Effector memory CD8-positive, alpha-beta T cell (primary cell): ENCODE measurements around the gene VPS37B.
"Not testable (repeated sequence)": the region's sequence is repeated elsewhere in the genome, so short reads cannot be mapped to it uniquely, and the experiment has no call there.

Experiments
- ATAC-seq: fragments of 150-1000 bp; cut with Tn5 transposase; replicated peaks from 2 replicates; pipeline ENCODE4 v1.10.0; 2021; ENCODE audit warnings: mild to moderate bottlenecking, moderate library complexity
- DNase-seq, 3 experiments: peaks; one replicate each; pipeline ENCODE4 v3.0.0; 2021
- H3K27ac Mint-ChIP-seq, 2 donors: one replicate each; pipeline ENCODE4 v1.8.0; 2022; ENCODE audit warnings: mild to moderate bottlenecking in 2 of 2, mixed read lengths in 2 of 2, moderate library complexity in 2 of 2
- H3K27me3 Mint-ChIP-seq, 2 donors: one replicate each; pipeline ENCODE4 v1.8.0; 2022; ENCODE audit warnings: mixed read lengths in 2 of 2
- H3K36me3 Mint-ChIP-seq: one replicate; pipeline ENCODE4 v1.8.0; 2022; ENCODE audit warnings: mild to moderate bottlenecking, moderate library complexity, mixed read lengths; ENCODE audit not compliant: insufficient read depth
- H3K4me1 Mint-ChIP-seq, 2 donors: one replicate each; pipeline ENCODE4 v1.8.0; 2022; ENCODE audit warnings: low read depth in 2 of 2, mixed read lengths in 2 of 2
- H3K4me3 Mint-ChIP-seq, 2 donors: one replicate each; pipeline ENCODE4 v1.8.0; 2022; ENCODE audit warnings: mild to moderate bottlenecking in 2 of 2, mixed read lengths in 2 of 2, moderate library complexity in 2 of 2
- H3K9me3 Mint-ChIP-seq, 2 donors: one replicate each; pipeline ENCODE4 v1.8.0; 2022; ENCODE audit warnings: mixed read lengths in 2 of 2

The VPS37B gene

DNA sequence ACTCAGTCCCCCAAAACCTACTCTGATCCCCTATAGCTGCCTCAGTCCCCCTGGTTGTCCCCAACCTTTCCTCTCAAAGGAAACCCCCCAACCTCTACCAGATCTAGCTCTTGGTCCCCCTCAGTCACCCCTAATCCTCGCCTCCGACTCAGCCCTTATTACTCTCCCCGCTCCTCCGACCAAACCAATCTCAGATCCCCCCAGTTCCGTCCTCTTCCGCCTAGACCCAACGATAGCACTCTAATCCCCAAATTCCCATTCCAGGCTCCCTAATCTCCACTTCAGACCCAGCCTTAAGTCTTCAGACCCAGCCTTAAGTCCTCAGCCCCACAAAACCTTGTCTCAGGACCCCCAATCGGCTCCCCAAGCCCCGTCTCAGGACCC lies 612 bp downstream of the VPS37B start:
- H3K4me3 Mint-ChIP-seq = peak overlapping the region; percentile 95 to 96
- no peak for DNase-seq
- H3K4me1 Mint-ChIP-seq = peaks cover 59 to 86% of the 10 kb centered on the region in 2 donors
- H3K27ac Mint-ChIP-seq = peak overlapping the region; percentile 99
- no peaks in the 10 kb centered on the region for H3K27me3 Mint-ChIP-seq
- H3K36me3 Mint-ChIP-seq = peaks cover 40% of the 10 kb centered on the region
- peaks cover 0 to 8% of the 10 kb centered on the region in 2 donors for H3K9me3 Mint-ChIP-seq
- no peak for ATAC-seq

DNA sequence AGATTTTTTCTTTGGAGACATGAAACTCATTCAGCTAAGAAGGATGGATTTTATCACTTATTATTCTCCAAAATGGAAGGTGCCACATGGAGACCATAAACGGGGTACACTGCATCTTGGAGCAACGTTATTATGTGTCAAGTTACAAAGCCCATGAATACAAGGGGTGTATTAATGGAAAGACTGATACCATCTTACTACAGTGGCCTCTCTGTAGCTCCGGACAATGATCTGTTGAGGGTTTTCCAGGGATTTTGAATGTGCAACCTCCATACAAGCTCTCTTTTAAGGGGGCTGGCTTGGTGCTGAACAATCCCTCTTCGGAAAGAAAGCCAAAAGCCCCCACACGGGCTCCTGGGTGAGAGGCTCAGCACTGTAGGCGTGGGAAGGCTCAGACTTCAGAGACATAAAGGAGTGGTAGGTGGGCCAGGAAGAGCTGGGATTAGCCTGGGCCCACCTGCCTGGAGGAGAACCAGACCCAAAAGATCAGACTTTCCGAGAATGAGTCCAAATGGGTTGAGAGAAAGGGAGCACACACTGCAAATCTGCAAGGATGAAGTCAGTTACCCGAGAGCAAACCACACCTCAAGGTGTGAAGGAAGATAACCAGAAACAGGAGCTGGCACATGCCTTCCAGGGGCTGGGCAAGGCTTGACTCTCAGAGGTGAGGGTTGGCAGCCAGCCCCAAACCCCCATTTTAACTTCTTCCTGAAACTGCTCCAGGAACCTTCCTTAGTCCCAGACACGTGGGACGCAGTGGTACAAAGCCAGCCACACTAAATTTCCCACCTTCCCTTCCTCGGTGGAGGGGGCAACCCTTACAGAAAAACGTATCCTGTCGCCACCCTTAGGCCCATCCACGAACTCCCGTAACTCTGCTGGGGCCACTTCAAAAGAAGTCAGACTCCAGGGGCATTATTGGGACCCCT lies 1.5 kb downstream of the VPS37B start:
- no peaks in the 10 kb centered on the region for H3K27me3 Mint-ChIP-seq
- ATAC-seq (peak; percentile 38), DNase-seq (peak in 2 of 3 experiments; percentile 29 to 41)
- H3K4me1 Mint-ChIP-seq = peaks cover 59 to 85% of the 10 kb centered on the region in 2 donors
- H3K36me3 Mint-ChIP-seq = peaks cover 46% of the 10 kb centered on the region
- peak overlapping the region; percentile 95 to 96 for H3K4me3 Mint-ChIP-seq
- H3K27ac Mint-ChIP-seq = peak overlapping the region; percentile 99
- H3K9me3 Mint-ChIP-seq = peaks cover 0 to 8% of the 10 kb centered on the region in 2 donors

DNA sequence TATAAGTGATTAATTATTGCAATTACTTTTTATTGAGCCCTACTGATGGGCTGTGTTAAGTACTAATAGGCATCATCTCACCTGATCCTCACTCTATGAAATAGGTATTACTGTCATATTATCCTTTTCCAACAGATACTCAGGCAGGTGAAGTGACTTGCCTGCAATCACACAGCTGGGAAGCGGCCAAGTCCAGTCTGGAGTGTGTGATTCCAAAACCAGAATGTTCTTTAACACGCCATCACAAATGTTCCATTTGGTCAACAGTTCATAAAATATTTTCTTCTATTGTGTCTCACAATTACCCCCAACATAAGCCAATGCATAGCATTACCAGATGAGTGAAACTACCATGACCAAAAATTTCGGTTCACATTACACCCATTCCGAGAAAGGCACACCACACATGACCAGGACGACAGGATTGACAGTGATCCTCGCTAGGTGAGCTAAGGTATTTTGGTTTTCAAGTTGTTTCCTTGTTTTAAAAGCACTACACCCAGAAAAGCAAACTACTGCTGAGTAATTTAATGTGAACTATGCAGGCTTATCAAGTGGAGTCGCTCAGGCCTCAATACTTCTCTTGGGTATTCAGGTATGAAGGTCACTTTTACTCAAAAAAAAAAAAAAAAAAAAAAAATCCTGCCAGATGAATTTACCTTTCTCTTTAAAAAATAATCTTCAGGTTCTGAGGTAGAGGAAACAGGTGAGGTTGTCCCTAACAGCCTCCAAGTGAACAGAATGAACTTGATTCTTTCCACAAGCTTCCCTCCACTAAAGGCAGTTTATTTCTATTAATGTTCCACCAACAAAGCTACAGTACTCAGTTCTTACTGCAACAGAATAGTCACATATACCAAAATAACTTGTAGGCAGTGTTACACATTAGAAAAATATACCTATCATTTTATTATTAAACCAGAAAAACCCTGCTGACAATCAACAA lies 2.4 kb downstream of the VPS37B start:
- no peak for ATAC-seq
- H3K9me3 Mint-ChIP-seq = peaks cover 0 to 8% of the 10 kb centered on the region in 2 donors
- no peak for DNase-seq
- no peaks in the 10 kb centered on the region for H3K27me3 Mint-ChIP-seq
- H3K4me1 Mint-ChIP-seq = peaks cover 61 to 84% of the 10 kb centered on the region in 2 donors
- H3K27ac Mint-ChIP-seq = peak overlapping the region; percentile 99
- H3K4me3 Mint-ChIP-seq = peak overlapping the region; percentile 95 to 96
- peaks cover 54% of the 10 kb centered on the region for H3K36me3 Mint-ChIP-seq

DNA sequence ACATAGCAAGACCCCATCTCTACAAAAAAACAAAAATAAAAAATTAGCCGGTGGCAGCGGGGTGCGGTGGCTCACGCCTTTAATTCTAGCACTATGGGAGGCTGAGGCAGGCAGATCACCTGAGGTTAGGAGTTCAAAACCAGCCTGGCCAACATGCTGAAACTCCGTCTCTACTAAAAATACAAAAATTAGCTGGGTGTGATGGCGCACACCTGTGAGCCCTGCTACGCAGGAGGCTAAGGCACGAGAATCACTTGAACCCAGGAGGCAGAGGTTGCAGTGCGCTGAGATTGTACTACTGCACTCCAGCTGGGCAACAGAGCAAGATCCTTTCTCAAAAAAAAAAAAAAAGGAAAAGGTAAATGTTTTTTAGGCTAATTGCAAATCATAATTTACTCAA lies 3.2 kb downstream of the VPS37B start:
- H3K9me3 Mint-ChIP-seq, H3K27me3 Mint-ChIP-seq, ATAC-seq, DNase-seq: not testable (repeated sequence)
- peak overlapping the region; percentile 12 to 38 for H3K4me3 Mint-ChIP-seq
- peaks cover 62 to 86% of the 10 kb centered on the region in 2 donors for H3K4me1 Mint-ChIP-seq
- peaks cover 58% of the 10 kb centered on the region for H3K36me3 Mint-ChIP-seq
- peak overlapping the region in 1 of 2 donors; percentile 41 for H3K27ac Mint-ChIP-seq

DNA sequence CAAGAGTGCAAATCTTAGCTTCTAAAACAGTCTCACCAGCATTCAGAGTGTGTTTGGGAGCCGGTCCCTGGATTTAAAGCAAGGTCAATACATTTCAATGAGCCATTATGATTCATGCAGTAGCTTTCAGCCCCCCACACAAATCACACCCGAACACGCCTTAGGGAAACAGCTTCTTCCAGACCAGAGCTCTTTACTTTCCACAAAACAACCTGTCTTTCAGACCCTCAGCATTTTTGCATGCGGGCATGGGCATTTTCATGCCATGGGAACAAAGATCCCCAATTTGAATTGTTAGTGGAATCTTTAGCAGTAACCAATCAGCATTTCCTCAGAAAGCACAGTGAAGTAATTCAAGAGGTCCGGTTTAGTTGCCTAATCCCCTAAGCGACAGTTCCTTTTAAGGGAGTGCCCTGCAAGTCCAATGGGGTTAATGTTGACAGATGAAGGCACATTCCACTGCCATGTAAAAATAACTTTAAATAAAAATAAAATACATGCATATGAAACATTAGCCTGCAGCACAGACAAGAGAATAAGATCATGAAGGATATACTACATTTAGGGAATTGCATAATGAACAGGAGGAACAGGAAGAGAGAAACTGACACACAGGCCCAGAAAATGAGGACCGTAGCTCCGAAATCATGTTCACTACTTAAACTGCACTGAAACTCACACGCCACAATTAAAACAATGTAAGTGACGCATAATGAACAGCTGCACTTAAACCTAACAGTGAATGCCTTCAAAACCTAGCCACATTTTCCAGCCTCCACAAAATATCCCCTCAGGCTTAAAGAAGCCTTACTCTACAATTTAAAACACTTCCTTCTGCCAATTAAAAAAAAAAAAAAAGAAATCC lies 4.0 kb downstream of the VPS37B start:
- H3K9me3 Mint-ChIP-seq = peaks cover 0 to 8% of the 10 kb centered on the region in 2 donors
- no peaks in the 10 kb centered on the region for H3K27me3 Mint-ChIP-seq
- H3K4me3 Mint-ChIP-seq = peak overlapping the region; percentile 29 to 38
- H3K27ac Mint-ChIP-seq = no peak overlapping the region
- ATAC-seq = no peak
- DNase-seq = no peak
- peaks cover 58% of the 10 kb centered on the region for H3K36me3 Mint-ChIP-seq
- peaks cover 66 to 91% of the 10 kb centered on the region in 2 donors for H3K4me1 Mint-ChIP-seq

DNA sequence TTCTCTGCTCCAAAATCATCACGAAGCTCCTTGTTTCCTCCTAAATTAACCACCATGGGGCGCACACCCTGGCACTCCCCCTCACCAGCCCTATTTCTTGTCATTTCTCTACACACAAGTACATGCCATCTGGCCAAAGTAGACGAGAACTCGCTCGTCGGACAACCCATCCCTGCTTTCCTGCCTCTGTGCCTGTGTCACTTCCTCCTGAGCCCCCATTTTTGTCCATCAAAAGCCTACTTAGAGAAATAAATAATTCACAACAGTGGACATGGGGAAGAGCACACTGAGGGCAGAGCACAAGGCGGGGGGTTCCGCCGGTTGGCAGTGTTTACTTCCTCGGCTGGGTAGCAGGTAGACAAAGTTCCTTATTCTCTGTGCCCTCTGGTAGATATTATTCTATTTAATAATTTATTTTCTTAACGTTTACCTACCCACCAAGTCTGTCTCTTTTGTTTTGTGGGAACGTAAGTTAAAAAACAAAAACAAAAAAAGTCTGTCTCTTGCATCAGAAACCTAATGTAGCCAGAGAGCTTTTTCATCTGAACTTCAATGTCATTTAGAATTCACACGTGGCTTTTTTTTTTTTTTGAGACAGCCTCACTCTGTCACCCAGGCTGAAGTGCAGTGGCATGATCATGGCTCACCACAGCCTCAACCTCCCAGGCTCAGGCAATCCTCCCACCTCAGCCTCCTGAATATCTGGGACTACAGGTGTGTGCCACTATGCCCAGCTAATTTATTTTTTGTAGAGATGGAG lies 6.0 kb downstream of the VPS37B start:
- no peaks in the 10 kb centered on the region for H3K9me3 Mint-ChIP-seq
- ATAC-seq (no peak), DNase-seq (no peak)
- H3K4me1 Mint-ChIP-seq = peaks cover 56 to 77% of the 10 kb centered on the region in 2 donors
- peaks cover 40% of the 10 kb centered on the region for H3K36me3 Mint-ChIP-seq
- peak overlapping the region; percentile 77 to 80 for H3K4me3 Mint-ChIP-seq
- peak overlapping the region; percentile 93 to 95 for H3K27ac Mint-ChIP-seq
- no peaks in the 10 kb centered on the region for H3K27me3 Mint-ChIP-seq

DNA sequence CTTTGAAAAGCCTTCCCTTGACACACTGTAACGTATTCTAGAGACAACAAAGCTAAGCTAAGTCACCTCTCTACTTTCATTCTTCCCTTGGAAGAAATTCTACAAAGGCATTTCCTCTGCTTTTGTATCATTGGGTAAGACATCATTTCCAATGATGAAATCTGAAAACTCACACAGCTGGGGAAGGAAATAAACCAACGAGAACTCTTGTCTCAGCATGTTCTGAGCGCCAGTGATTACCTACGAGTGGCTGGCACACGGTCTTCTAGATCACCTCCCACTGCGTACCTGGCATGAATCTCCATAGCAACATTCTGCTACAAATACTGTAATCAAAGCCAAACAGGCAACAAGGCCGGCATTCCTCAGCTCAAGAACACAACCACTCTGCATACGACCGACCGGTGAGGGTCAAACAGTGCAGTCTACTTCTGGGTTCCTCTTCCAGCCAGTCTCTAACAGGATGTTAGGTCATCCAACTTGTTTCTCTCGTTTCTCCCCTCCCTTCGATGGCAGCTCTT lies 7.6 kb downstream of the VPS37B start:
- peak overlapping the region; percentile 77 to 80 for H3K4me3 Mint-ChIP-seq
- peak in 2 of 3 experiments; percentile 50 to 51 for DNase-seq
- no peaks in the 10 kb centered on the region for H3K27me3 Mint-ChIP-seq

DNA sequence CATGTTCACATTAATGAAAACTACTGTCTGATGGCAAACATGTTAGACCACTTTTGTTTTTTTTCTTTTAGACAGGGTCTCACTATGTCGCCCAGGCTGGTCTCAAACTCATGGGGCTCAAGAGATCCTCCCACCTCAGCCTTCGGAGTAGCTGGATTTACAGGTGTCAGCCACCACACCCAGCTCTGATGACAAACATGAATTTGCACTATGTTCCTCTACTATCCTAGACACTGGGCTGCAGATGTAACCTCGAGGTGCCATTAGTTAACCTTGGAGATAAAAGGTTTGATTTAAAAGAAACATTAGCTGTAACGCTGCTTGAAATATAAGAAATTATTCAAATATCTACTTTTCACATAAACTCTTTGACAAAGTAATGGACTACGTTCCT lies 8.1 kb downstream of the VPS37B start:
- Mint-ChIP-seq H3K36me3 (peaks cover 30% of the 10 kb centered on the region), H3K9me3 (no peaks in the 10 kb centered on the region), H3K27me3 (no peaks in the 10 kb centered on the region), H3K27ac (peak overlapping the region; percentile 50 to 82), H3K4me3 (peak overlapping the region; percentile 77 to 80), H3K4me1 (peaks cover 55 to 77% of the 10 kb centered on the region in 2 donors)
- DNase-seq = no peak
- no peak for ATAC-seq

More for the DNA sequence above, 7.6 kb downstream of the VPS37B start:
- Mint-ChIP-seq H3K9me3 (no peaks in the 10 kb centered on the region), H3K27ac (peak overlapping the region; percentile 50 to 82), H3K4me1 (peaks cover 51 to 75% of the 10 kb centered on the region in 2 donors), H3K36me3 (peaks cover 31% of the 10 kb centered on the region)
- ATAC-seq = peak; percentile 88

DNA sequence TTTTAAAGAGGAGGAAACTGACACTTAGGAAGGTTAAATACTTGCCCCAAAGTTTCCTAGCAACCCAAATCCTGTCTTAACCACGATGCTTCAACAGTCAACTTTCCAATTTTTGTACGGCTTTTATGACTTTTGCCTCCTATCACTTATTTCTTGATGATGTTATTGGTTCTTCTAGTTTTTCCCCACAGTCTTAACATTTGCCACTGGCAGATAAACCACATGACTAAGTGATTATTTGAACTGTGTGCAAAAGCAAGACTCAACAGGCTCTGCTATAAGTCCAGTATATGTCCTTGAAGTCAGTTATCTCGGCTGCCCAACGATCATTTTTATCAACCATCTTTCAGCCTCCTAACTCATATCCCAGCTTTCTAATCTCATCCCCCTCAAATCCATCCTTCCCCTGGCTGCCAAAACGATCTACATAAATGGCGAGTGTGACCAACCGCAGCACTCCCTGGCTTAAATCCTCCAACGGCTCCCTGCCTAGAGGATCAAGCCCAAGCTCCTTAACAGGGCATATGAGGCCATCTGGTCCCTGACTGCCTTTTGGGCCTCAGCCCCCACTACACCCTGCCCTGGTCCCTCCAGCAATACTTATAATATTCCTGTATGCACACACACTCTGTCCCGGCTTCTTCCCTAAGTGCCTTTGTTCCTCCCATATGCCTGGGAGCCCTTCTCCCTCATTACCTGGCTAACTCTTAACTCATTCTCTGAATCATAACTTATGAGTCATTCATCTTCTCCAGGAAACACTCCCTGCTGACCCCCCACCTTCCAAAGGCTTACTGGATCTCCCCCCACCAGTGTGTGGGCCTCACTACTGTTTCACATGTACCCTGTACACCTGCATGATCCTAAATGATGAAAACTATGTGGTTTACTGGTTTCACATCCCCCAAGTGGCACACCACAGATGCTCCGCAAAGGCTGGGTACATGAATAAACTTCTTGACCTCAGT lies 8.8 kb downstream of the VPS37B start:
- Mint-ChIP-seq H3K4me1 (peaks cover 62 to 77% of the 10 kb centered on the region in 2 donors), H3K9me3 (no peaks in the 10 kb centered on the region), H3K36me3 (peaks cover 27% of the 10 kb centered on the region), H3K27me3 (no peaks in the 10 kb centered on the region), H3K27ac (peak overlapping the region; percentile 50 to 82), H3K4me3 (peak overlapping the region; percentile 77 to 80)
- DNase-seq (no peak), ATAC-seq (peak; percentile 21)

DNA sequence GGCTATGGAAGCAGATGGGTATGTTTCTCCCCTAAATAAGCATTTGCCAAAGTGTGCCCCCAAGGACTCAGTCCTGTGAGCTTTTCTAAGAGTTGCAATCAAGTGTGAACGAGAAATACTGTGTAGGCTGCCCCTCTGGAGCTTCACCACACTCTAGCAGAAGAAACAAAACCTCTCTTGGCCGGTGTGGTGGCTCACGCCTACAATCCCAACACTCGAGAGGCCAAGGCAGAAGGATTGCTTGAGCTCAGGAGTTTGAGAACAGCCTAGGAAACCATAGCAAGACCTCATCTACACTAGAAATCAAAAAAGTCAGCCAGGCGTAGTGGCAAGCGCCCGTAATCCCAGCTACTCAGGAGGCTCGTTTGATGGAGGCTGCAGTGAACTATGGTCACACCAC lies 9.8 kb downstream of the VPS37B start:
- DNase-seq (no peak), ATAC-seq (no peak)
- peaks cover 61 to 75% of the 10 kb centered on the region in 2 donors for H3K4me1 Mint-ChIP-seq
- peaks cover 29% of the 10 kb centered on the region for H3K36me3 Mint-ChIP-seq
- no peaks in the 10 kb centered on the region for H3K27me3 Mint-ChIP-seq
- H3K9me3 Mint-ChIP-seq = no peaks in the 10 kb centered on the region
- no peak overlapping the region for H3K4me3 Mint-ChIP-seq
- no peak overlapping the region for H3K27ac Mint-ChIP-seq

DNA sequence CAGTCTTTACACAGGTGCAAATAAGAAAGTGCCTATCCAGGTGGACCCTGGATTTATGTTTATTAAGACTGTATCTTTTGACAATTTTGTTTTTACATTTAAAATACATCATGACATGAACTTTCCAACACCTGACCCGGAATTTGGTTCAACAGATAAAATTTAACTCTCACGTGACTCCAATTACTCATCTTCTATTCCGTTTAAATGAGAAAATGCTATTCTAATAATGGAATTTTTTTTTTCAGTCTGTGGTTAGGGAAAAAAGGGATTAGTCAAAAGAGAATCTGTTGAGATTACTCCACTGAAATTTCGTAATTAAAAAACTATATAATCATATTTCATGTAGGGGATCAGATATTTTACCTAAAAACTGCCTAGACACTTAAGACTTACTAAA lies 11.1 kb downstream of the VPS37B start:
- DNase-seq = no peak
- Mint-ChIP-seq H3K36me3 (peaks cover 37% of the 10 kb centered on the region), H3K27ac (no peak overlapping the region), H3K4me3 (no peak overlapping the region), H3K4me1 (peaks cover 64 to 75% of the 10 kb centered on the region in 2 donors), H3K27me3 (no peaks in the 10 kb centered on the region), H3K9me3 (no peaks in the 10 kb centered on the region)
- no peak for ATAC-seq
